Endodermal cell (in vitro differentiated cells): Measurements from ENCODE around the gene CCDC112. TPM values are rescaled to one million over a fixed set of nuclear protein-coding genes. Genes with fewer than 3 reads are reported as not detected.

Experiments used
- DNase-seq: peaks from one replicate; pipeline ENCODE4 v3.0.0-alpha.2; 2017
- H3K27ac ChIP-seq: 2 replicates; pipeline ENCODE4 v1.5.1; 2013; ENCODE audit warnings: mild to moderate bottlenecking, low read depth, low read length, moderate library complexity
- H3K27me3 ChIP-seq: 2 replicates; pipeline ENCODE4 v1.6.1; 2013; ENCODE audit warnings: mild to moderate bottlenecking, low read length, moderate library complexity; ENCODE audit not compliant: insufficient read depth, control insufficient read depth, poor library complexity, severe bottlenecking
- H3K36me3 ChIP-seq: 2 replicates; pipeline ENCODE4 v1.7.0; 2013; ENCODE audit warnings: mild to moderate bottlenecking, low read length, moderate library complexity; ENCODE audit not compliant: control insufficient read depth, insufficient read depth
- H3K4me1 ChIP-seq: one replicate; pipeline ENCODE4 v1.7.0; 2013; ENCODE audit warnings: low read length; ENCODE audit not compliant: control insufficient read depth, insufficient read depth
- H3K4me3 ChIP-seq: 2 replicates; pipeline ENCODE4 v1.5.1; 2013; ENCODE audit warnings: mild to moderate bottlenecking, low read length, moderate library complexity
- H3K9ac ChIP-seq: 2 replicates; pipeline ENCODE4 v1.6.1; 2013; ENCODE audit warnings: mild to moderate bottlenecking, low read length, moderate library complexity; ENCODE audit not compliant: poor library complexity, severe bottlenecking; ENCODE audit errors: extremely low read depth
- H3K9me3 ChIP-seq: 2 replicates; pipeline ENCODE4 v1.6.1; 2013; ENCODE audit warnings: mild to moderate bottlenecking, low read length, moderate library complexity; ENCODE audit not compliant: control insufficient read depth
- H3K27ac Mint-ChIP-seq: 2 replicates; pipeline ENCODE4 v1.8.0; 2020; ENCODE audit warnings: mixed read lengths
- H3K27me3 Mint-ChIP-seq: 2 replicates; pipeline ENCODE4 v1.8.0; 2021; ENCODE audit warnings: mild to moderate bottlenecking, mixed read lengths; ENCODE audit not compliant: insufficient read depth
- H3K36me3 Mint-ChIP-seq: 2 replicates; pipeline ENCODE4 v1.8.0; 2020; ENCODE audit warnings: low read depth, mixed read lengths
- H3K4me1 Mint-ChIP-seq: 2 replicates; pipeline ENCODE4 v1.8.0; 2020; ENCODE audit warnings: mixed read lengths
- H3K4me3 Mint-ChIP-seq: 2 replicates; pipeline ENCODE4 v1.8.0; 2020; ENCODE audit warnings: mild to moderate bottlenecking, moderate library complexity, mixed read lengths
- H3K9me3 Mint-ChIP-seq: 2 replicates; pipeline ENCODE4 v1.8.0; 2020; ENCODE audit warnings: mild to moderate bottlenecking, mixed read lengths
- WGBS, 2 experiments: methylation state at CpG; one replicate each; pipeline versions ENCODE4 v1.1.5 to v1.1.7; 2013; ENCODE audit warnings: missing lambda C conversion rate in 2 of 2, mixed read lengths in 1 of 2; ENCODE audit not compliant: insufficient coverage in 1 of 2, insufficient read length in 1 of 2; 5-methylcytosine and 5-hydroxymethylcytosine counted together
- total RNA-seq, 2 donors: library from RNA; stranded (reverse); fragmentation: NEBNext Ultra II Directional in 1 of 2; extraction: Animal tissue kit (Norgen Biotek cat#: 25700) in 1 of 2; gene quantifications; 2 replicates in 1 of 2; 3 replicates in 1 of 2; pipeline ENCODE4 v1.2.1, GENCODE V29; 2021
- TF ChIP-seq, protein P1 (sequence below): fragments of 200-600 bp; sonication (generic); conservative IDR thresholded peaks from 2 replicates; pipeline ENCODE4 v1.5.0; 2021; ENCODE audit warnings: antibody characterized with exemption, mild to moderate bottlenecking

Gene CCDC112
- total RNA-seq, 2 donors from 2014 or later: 6.8 to 7.3 TPM

DNA sequence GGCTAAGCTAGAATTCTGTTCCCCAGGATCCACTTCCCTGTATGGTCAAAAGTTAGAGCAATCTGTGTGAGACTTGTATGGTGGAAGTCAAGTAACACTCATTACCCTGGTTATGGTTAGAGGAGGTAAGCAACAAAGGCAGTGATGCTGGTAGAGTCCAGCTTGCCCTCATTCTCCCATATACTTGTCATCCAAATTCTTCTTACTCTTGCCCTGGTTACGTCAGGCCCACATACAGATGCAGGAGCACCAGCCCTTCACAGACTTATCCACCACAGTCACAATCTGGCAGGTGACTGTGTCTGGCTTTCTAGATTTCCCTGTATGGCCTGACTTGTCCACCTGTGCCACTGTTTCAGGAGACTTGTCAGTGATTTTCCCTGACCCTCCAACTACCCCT is 69.2 kb downstream of the CCDC112 start:
- H3K4me3 ChIP-seq: no peak overlapping the region
- no peak overlapping the region for H3K9ac ChIP-seq
- 91 to 100% methylated on average over 1 of the region's 1 CpG for WGBS, 2 experiments
- peaks cover 41% of the 10 kb centered on the region for H3K36me3 ChIP-seq
- Mint-ChIP-seq H3K4me1 (no peaks in the 10 kb centered on the region), H3K4me3 (no peak overlapping the region), H3K9me3 (no peaks in the 10 kb centered on the region), H3K36me3 (peaks cover 29% of the 10 kb centered on the region), H3K27ac (no peak overlapping the region), H3K27me3 (no peaks in the 10 kb centered on the region)
- H3K27ac ChIP-seq: no peak overlapping the region
- no peaks in the 10 kb centered on the region for H3K9me3 ChIP-seq
- H3K4me1 ChIP-seq: no peaks in the 10 kb centered on the region
- TF ChIP-seq, protein P1, sequence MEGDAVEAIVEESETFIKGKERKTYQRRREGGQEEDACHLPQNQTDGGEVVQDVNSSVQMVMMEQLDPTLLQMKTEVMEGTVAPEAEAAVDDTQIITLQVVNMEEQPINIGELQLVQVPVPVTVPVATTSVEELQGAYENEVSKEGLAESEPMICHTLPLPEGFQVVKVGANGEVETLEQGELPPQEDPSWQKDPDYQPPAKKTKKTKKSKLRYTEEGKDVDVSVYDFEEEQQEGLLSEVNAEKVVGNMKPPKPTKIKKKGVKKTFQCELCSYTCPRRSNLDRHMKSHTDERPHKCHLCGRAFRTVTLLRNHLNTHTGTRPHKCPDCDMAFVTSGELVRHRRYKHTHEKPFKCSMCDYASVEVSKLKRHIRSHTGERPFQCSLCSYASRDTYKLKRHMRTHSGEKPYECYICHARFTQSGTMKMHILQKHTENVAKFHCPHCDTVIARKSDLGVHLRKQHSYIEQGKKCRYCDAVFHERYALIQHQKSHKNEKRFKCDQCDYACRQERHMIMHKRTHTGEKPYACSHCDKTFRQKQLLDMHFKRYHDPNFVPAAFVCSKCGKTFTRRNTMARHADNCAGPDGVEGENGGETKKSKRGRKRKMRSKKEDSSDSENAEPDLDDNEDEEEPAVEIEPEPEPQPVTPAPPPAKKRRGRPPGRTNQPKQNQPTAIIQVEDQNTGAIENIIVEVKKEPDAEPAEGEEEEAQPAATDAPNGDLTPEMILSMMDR: no peak
- DNase-seq: no peak
- H3K27me3 ChIP-seq: no peaks in the 10 kb centered on the region

Other genes starting within 250 kb of the CCDC112 start
- gene TRIM36, start 126.7 kb downstream of the CCDC112 start, total RNA-seq: 10 to 100 TPM; 13.3 to 17.3 TPM
- gene PGGT1B, start 33.8 kb downstream of the CCDC112 start, total RNA-seq: 10 to 100 TPM; 43.7 to 44.9 TPM
- 10 to 100 TPM; 12.3 to 14.4 TPM for gene FEM1C, start 248.1 kb upstream of the CCDC112 start, total RNA-seq